DND-41 (cell line): ENCODE measurements around the gene WASL.

ENCODE experiments used
- ATAC-seq: fragments of 200-7000 bp; cut with Tn5 transposase; 3 replicates; pipeline ENCODE4 v1.9.1; 2021; ENCODE audit warnings: low read depth; ENCODE audit not compliant: insufficient read depth
- DNase-seq: peaks from one replicate; pipeline ENCODE4 v3.0.0-alpha.2; 2020
- H2AFZ ChIP-seq: 2 replicates; pipeline ENCODE4 v1.6.0; 2012; ENCODE audit warnings: low read depth, low read length
- H3K27ac ChIP-seq: 2 replicates; pipeline ENCODE4 v1.5.1; 2012; ENCODE audit warnings: low read length, inconsistent platforms
- H3K27me3 ChIP-seq: fragments of 200-600 bp; sonication (generic); 2 replicates; pipeline ENCODE4 v1.6.0; 2012; ENCODE audit warnings: low read length, mild to moderate bottlenecking, inconsistent platforms; ENCODE audit not compliant: insufficient read depth, poor library complexity
- H3K36me3 ChIP-seq: 2 replicates; pipeline ENCODE4 v1.5.1; 2012; ENCODE audit warnings: low read length, inconsistent platforms; ENCODE audit not compliant: insufficient read depth
- H3K4me1 ChIP-seq: 2 replicates; pipeline ENCODE4 v1.5.1; 2012; ENCODE audit warnings: mild to moderate bottlenecking, low read length; ENCODE audit not compliant: insufficient read depth
- H3K4me2 ChIP-seq: 2 replicates; pipeline ENCODE4 v1.6.0; 2012; ENCODE audit warnings: mild to moderate bottlenecking, moderate library complexity, low read length, inconsistent platforms; ENCODE audit not compliant: insufficient read depth
- H3K4me3 ChIP-seq, 2 experiments: fragments of 200-600 bp in 1 of 2; shearing (Covaris generic) in 1 of 2; 2 replicates each; pipeline ENCODE4 v1.5.1; 2012 to 2016; ENCODE audit warnings: inconsistent platforms in 2 of 2, low read length in 2 of 2, mild to moderate bottlenecking in 2 of 2, low read depth in 1 of 2, moderate library complexity in 1 of 2
- H3K79me2 ChIP-seq: 2 replicates; pipeline ENCODE4 v1.6.0; 2012; ENCODE audit warnings: low read length, inconsistent platforms; ENCODE audit not compliant: insufficient read depth
- H3K9ac ChIP-seq: 2 replicates; pipeline ENCODE4 v1.6.0; 2012; ENCODE audit warnings: low read depth, mild to moderate bottlenecking, inconsistent platforms, low read length, moderate library complexity
- H3K9me3 ChIP-seq: 2 replicates; pipeline ENCODE4 v1.5.1; 2012; ENCODE audit warnings: low read length, moderate library complexity, mild to moderate bottlenecking, inconsistent platforms; ENCODE audit not compliant: insufficient read depth, severe bottlenecking
- H4K20me1 ChIP-seq: 2 replicates; pipeline ENCODE4 v1.6.0; 2012; ENCODE audit warnings: low read length; ENCODE audit not compliant: insufficient read depth
- EZH2 ChIP-seq: IDR thresholded peaks from 3 replicates; pipeline ENCODE4 v1.6.1; 2012; ENCODE audit warnings: borderline replicate concordance, low read depth, mild to moderate bottlenecking, moderate library complexity, low read length, inconsistent platforms; ENCODE audit not compliant: severe bottlenecking
- TF ChIP-seq, protein P1 (sequence below): IDR thresholded peaks from 2 replicates; pipeline ENCODE4 v1.5.1; 2012; ENCODE audit warnings: borderline replicate concordance, low read length, moderate library complexity, mild to moderate bottlenecking; ENCODE audit not compliant: poor library complexity, severe bottlenecking; ENCODE audit errors: extremely low read depth

Gene WASL

DNA sequence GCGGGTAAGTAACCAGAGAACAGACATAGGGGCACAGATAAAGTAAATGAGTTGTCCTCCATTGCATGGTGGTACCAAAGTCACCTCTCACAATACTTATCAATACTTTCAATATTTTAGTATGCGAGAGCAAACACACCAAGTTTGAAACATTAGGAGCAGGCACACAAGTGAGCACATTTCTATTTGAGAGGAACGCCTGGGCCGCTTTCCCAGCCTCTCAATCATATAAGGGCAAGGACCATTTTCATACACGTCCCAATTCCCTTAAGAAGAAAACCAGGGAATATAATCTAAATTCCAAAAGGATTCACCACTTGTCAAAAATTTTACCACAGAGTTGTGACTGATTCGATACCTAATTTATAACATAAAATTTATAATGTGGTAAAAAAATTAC lies 85.6 kb downstream of the WASL start:
- Histone ChIP-seq H3K36me3 (no peaks in the 10 kb centered on the region), H4K20me1 (no peaks in the 10 kb centered on the region), H3K27ac (no peak overlapping the region), H3K79me2 (no peaks in the 10 kb centered on the region), H3K9ac (no peak overlapping the region), H3K27me3 (peaks cover under 1% of the 10 kb centered on the region), H3K4me3 (no peak overlapping the region), H3K4me1 (no peaks in the 10 kb centered on the region), H2AFZ (no peak overlapping the region), H3K9me3 (no peaks in the 10 kb centered on the region), H3K4me2 (no peak overlapping the region)
- DNase-seq (no peak), ATAC-seq (no peak)
- TF ChIP-seq, protein P1, sequence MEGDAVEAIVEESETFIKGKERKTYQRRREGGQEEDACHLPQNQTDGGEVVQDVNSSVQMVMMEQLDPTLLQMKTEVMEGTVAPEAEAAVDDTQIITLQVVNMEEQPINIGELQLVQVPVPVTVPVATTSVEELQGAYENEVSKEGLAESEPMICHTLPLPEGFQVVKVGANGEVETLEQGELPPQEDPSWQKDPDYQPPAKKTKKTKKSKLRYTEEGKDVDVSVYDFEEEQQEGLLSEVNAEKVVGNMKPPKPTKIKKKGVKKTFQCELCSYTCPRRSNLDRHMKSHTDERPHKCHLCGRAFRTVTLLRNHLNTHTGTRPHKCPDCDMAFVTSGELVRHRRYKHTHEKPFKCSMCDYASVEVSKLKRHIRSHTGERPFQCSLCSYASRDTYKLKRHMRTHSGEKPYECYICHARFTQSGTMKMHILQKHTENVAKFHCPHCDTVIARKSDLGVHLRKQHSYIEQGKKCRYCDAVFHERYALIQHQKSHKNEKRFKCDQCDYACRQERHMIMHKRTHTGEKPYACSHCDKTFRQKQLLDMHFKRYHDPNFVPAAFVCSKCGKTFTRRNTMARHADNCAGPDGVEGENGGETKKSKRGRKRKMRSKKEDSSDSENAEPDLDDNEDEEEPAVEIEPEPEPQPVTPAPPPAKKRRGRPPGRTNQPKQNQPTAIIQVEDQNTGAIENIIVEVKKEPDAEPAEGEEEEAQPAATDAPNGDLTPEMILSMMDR, result no peak
- no peak for TF ChIP-seq EZH2

DNA sequence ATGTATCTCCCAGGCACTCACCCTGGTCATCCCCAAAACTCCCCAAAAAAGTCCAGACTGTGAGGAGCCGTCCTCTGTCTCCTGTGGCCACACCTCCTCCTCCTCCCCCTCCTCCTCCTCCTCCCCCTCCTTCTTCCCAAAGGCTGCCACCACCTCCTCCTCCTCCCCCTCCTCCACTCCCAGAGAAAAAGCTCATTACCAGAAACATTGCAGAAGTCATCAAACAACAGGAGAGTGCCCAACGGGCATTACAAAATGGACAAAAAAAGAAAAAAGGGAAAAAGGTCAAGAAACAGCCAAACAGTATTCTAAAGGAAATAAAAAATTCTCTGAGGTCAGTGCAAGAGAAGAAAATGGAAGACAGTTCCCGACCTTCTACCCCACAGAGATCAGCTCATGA lies 86.0 kb downstream of the WASL start:
- Histone ChIP-seq H3K79me2 (no peaks in the 10 kb centered on the region), H3K27ac (no peak overlapping the region), H4K20me1 (no peaks in the 10 kb centered on the region), H3K36me3 (no peaks in the 10 kb centered on the region), H3K9ac (no peak overlapping the region), H3K27me3 (peaks cover 3% of the 10 kb centered on the region), H3K4me3 (no peak overlapping the region), H2AFZ (no peak overlapping the region), H3K9me3 (no peaks in the 10 kb centered on the region), H3K4me1 (no peaks in the 10 kb centered on the region), H3K4me2 (no peak overlapping the region)
- no peak for TF ChIP-seq EZH2
- TF ChIP-seq, protein P1, result no peak
- no peak for ATAC-seq
- no peak for DNase-seq

DNA sequence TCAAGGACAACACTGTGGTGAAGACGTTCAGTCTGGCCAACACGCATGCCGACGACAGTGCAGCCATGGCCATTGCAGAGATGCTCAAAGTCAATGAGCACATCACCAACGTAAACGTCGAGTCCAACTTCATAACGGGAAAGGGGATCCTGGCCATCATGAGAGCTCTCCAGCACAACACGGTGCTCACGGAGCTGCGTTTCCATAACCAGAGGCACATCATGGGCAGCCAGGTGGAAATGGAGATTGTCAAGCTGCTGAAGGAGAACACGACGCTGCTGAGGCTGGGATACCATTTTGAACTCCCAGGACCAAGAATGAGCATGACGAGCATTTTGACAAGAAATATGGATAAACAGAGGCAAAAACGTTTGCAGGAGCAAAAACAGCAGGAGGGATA lies 86.5 kb downstream of the WASL start:
- no peak overlapping the region for H3K9ac ChIP-seq
- no peak overlapping the region for H3K4me2 ChIP-seq
- no peak overlapping the region for H3K27ac ChIP-seq
- H3K9me3 ChIP-seq, result no peaks in the 10 kb centered on the region
- TF ChIP-seq, protein P1, result no peak
- TF ChIP-seq EZH2, result no peak
- peaks cover 3% of the 10 kb centered on the region for H3K27me3 ChIP-seq
- no peaks in the 10 kb centered on the region for H4K20me1 ChIP-seq
- no peaks in the 10 kb centered on the region for H3K36me3 ChIP-seq
- H2AFZ ChIP-seq, result no peak overlapping the region
- ATAC-seq (no peak), DNase-seq (no peak)
- H3K4me1 ChIP-seq, result no peaks in the 10 kb centered on the region
- no peaks in the 10 kb centered on the region for H3K79me2 ChIP-seq
- no peak overlapping the region for H3K4me3 ChIP-seq

DNA sequence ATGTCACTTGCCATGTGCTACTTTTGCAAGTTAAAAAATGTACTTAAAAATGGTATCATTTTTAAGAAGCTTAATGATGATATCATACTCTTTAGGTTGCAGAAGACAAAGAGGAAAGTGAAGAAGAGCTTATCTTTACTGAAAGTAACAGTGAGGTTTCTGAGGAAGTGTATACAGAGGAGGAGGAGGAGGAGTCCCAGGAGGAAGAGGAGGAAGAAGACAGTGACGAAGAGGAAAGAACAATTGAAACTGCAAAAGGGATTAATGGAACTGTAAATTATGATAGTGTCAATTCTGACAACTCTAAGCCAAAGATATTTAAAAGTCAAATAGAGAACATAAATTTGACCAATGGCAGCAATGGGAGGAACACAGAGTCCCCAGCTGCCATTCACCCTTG lies 87.0 kb downstream of the WASL start:
- Histone ChIP-seq H3K9ac (no peak overlapping the region), H3K4me3 (no peak overlapping the region), H4K20me1 (no peaks in the 10 kb centered on the region), H3K36me3 (no peaks in the 10 kb centered on the region), H3K4me1 (no peaks in the 10 kb centered on the region), H2AFZ (no peak overlapping the region), H3K27ac (no peak overlapping the region), H3K27me3 (peaks cover 3% of the 10 kb centered on the region), H3K9me3 (no peaks in the 10 kb centered on the region), H3K79me2 (no peaks in the 10 kb centered on the region), H3K4me2 (no peak overlapping the region)
- ATAC-seq (no peak), DNase-seq (no peak)
- TF ChIP-seq, protein P1, result no peak
